T follicular helper cell (primary cell): ENCODE data around the gene SEPTIN10.
A peak's percentile ranks its signal among the peaks of the same experiment; 100 is the strongest.
"Not testable (repeated sequence)": the region's sequence is repeated elsewhere in the genome, so short reads cannot be mapped to it uniquely, and the experiment has no call there.

Experiments used
- DNase-seq: peaks from one replicate; pipeline ENCODE4 v3.0.0-alpha.2; 2020; ENCODE audit warnings: low read depth

The SEPTIN10 gene

GRCh38 chr2:109545828-109546713, 67.7 kb downstream of the SEPTIN10 start:
- peak; percentile 25 for DNase-seq

- no peak for DNase-seq
Observed at GRCh38 chr2:109542384-109542783, 71.4 kb downstream of the SEPTIN10 start.

- DNase-seq: no peak
Observed at GRCh38 chr2:109538546-109538945, 75.2 kb downstream of the SEPTIN10 start.

GRCh38 chr2:109537565-109538222, 76.1 kb downstream of the SEPTIN10 start:
- no peak for DNase-seq

GRCh38 chr2:109536556-109536955, 77.2 kb downstream of the SEPTIN10 start:
- not testable (repeated sequence) for DNase-seq

GRCh38 chr2:109535217-109535946, 78.4 kb downstream of the SEPTIN10 start:
- DNase-seq: no peak

- no peak for DNase-seq
Observed at GRCh38 chr2:109533823-109534222, 79.9 kb downstream of the SEPTIN10 start.

- DNase-seq: no peak
Observed at GRCh38 chr2:109532728-109533076, 81.1 kb downstream of the SEPTIN10 start.

- DNase-seq: no peak
Observed at GRCh38 chr2:109531896-109532727, 81.7 kb downstream of the SEPTIN10 start.

GRCh38 chr2:109531221-109531620, 82.5 kb downstream of the SEPTIN10 start:
- no peak for DNase-seq

GRCh38 chr2:109530712-109531111, 83.1 kb downstream of the SEPTIN10 start:
- no peak for DNase-seq

GRCh38 chr2:109529532-109530449, 84.0 kb downstream of the SEPTIN10 start:
- no peak for DNase-seq

GRCh38 chr2:109528811-109529501, 84.8 kb downstream of the SEPTIN10 start:
- no peak for DNase-seq

GRCh38 chr2:109527846-109528705, 85.7 kb downstream of the SEPTIN10 start:
- no peak for DNase-seq

- no peak for DNase-seq
Observed at GRCh38 chr2:109527079-109527478, 86.7 kb downstream of the SEPTIN10 start.

- DNase-seq: no peak
Observed at GRCh38 chr2:109526442-109526970, 87.3 kb downstream of the SEPTIN10 start.

GRCh38 chr2:109525836-109526235, 87.9 kb downstream of the SEPTIN10 start:
- DNase-seq: no peak

- no peak for DNase-seq
Observed at GRCh38 chr2:109523536-109524361, 90.0 kb downstream of the SEPTIN10 start.
